HG03108 (cell line): ENCODE data around the gene CHID1.

Experiments
- ATAC-seq: cut with Tn5 transposase; IDR thresholded peaks from one replicate; pipeline ENCODE4 v1.9.1; 2021; ENCODE audit warnings: moderate library complexity; ENCODE audit not compliant: unreplicated experiment

Gene CHID1

GRCh38 chr11:888310-889212 is 22.0 kb downstream of the CHID1 start:
- no peak for ATAC-seq

GRCh38 chr11:887589-887988 is 23.0 kb downstream of the CHID1 start:
- no peak for ATAC-seq

GRCh38 chr11:886568-886967 is 24.0 kb downstream of the CHID1 start:
- ATAC-seq = no peak

GRCh38 chr11:884578-885070 is 26.0 kb downstream of the CHID1 start:
- ATAC-seq = no peak

GRCh38 chr11:883527-883926 is 27.1 kb downstream of the CHID1 start:
- ATAC-seq = no peak

- no peak for ATAC-seq
Measured at GRCh38 chr11:882596-882995, 28.0 kb downstream of the CHID1 start.

- no peak for ATAC-seq
Measured at GRCh38 chr11:880447-880846, 30.2 kb downstream of the CHID1 start.

- no peak for ATAC-seq
Measured at GRCh38 chr11:877565-877964, 33.0 kb downstream of the CHID1 start.

GRCh38 chr11:876545-876944 is 34.1 kb downstream of the CHID1 start:
- ATAC-seq = no peak

GRCh38 chr11:875769-876301 is 34.8 kb downstream of the CHID1 start:
- no peak for ATAC-seq

GRCh38 chr11:875203-875602 is 35.4 kb downstream of the CHID1 start:
- no peak for ATAC-seq

GRCh38 chr11:873706-874105 is 36.9 kb downstream of the CHID1 start:
- ATAC-seq = no peak

GRCh38 chr11:872799-873198 is 37.8 kb downstream of the CHID1 start:
- ATAC-seq = no peak

GRCh38 chr11:871472-871871 is 39.1 kb downstream of the CHID1 start:
- no peak for ATAC-seq

- ATAC-seq = no peak
Measured at GRCh38 chr11:870418-870817, 40.2 kb downstream of the CHID1 start.

- ATAC-seq = no peak
Measured at GRCh38 chr11:870127-870413, 40.5 kb downstream of the CHID1 start.

- no peak for ATAC-seq
Measured at GRCh38 chr11:869399-870126, 41.0 kb downstream of the CHID1 start.

- ATAC-seq = no peak
Measured at GRCh38 chr11:868802-869201, 41.8 kb downstream of the CHID1 start.

- ATAC-seq = no peak
Measured at GRCh38 chr11:868394-868793, 42.2 kb downstream of the CHID1 start.

- no peak for ATAC-seq
Measured at GRCh38 chr11:867856-868358, 42.7 kb downstream of the CHID1 start.

- no peak for ATAC-seq
Measured at GRCh38 chr11:866481-866880, 44.1 kb downstream of the CHID1 start.
